Posterior cingulate gyrus (tissue), 11 donors: Measurements from ENCODE around the gene TCP10L.
"Not testable (repeated sequence)": the region's sequence is repeated elsewhere in the genome, so short reads cannot be mapped to it uniquely, and the experiment has no call there.

Source experiments
- DNase-seq, 10 donors: peaks; one replicate each; pipeline versions ENCODE4 v3.0.0 to v3.0.0-alpha.2; 2020 to 2021; ENCODE audit warnings: mixed read lengths in 3 of 10
- intact Hi-C: fragments of 100-400 bp; cut with DNase I; formaldehyde crosslinking; loops from one replicate; pipeline ENCODE4 v1.15.1; 2023

The TCP10L gene

GRCh38 chr21:32561476-32561875 is 23.8 kb downstream of the TCP10L start:
- intact Hi-C loops, DNase-seq: not testable (repeated sequence)

GRCh38 chr21:32560896-32561295 is 24.4 kb downstream of the TCP10L start:
- intact Hi-C loops, result no loop called here
- no peak for DNase-seq

- intact Hi-C loops, result no loop called here
- no peak for DNase-seq
These were observed 26.2 kb downstream of the TCP10L start for GRCh38 chr21:32559006-32559610.

- intact Hi-C loops, result no loop called here
- no peak for DNase-seq
These were observed 27.2 kb downstream of the TCP10L start for GRCh38 chr21:32558106-32558505.

DNA sequence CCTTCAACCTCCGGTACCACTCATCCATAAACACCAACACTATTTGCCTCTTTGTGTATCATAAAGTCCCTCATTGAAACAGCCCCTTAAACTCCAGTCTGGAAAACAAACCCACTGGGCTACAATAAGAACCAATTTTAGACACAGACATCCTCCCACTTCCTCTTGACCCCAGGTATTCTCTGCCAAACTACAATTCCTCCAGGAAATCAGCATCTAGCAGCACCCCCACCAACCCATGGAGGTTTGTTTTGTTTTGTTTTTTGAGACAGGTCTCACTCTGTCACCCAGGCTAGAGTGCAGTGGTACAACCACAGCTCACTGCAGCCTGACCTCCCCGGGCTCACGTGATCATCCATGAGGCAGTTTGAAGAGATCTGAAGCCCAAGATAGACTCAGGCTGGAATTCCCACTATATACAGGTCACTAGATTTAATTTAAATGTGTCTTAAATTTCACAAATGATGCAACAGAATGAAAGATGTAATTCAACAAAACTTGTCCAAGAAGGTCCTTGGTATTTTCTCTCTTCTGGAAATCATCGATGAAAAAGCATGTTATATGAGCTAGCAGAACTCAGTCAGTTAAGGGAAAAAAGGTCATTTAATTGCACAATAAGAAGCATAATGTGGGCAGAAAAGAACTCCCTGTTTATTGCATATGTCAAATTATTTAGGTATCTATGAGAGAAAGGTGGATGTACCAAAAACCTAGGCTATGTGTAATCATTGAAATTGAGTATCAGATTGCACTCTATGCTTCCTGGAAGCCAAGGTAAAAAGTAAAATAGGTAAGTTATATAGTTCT is 30.3 kb downstream of the TCP10L start:
- no peak for DNase-seq
- intact Hi-C loops, result no loop called here

DNA sequence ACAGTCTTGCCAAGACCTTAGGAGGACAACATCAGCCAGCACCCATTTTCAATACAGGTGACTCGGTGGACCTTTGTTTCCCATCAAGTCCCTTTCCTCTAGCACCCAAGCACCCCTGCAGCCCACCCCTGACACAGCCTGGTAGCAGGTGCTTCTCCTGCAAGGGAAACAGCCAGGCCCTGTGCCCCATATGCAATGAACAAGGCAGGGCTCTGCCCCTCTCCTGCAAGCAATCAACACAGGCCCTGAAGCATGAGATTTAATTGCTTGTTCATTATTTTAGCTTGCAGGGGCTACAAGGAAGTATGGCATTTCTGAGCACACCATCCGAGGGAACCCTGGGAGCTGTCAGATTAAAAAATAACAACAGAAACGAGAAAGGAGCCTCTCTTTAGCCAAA is 35.4 kb downstream of the TCP10L start:
- intact Hi-C loops, result no loop called here
- no peak for DNase-seq

- DNase-seq, result no peak
- intact Hi-C loops, result no loop called here
These were observed 35.9 kb downstream of the TCP10L start for GRCh38 chr21:32549440-32549839.

DNA sequence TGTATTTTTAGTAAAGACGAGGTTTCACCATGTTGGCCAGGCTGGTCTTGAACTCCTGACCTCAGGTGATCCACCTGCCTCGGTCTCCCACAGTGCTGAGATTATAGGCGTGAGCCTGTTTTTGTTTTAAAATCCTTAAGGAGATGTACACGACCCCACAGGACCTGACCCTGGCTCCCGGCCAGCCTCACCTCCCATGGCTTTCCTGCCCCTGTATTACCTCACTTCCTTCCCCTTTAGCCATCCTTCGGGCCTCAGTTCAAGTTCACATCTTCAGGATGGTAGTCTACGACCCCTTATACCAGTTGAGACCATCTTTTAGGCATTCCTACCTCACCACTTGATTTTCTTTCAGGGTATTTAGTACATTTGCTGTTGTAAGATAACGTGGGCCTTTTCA is 36.3 kb downstream of the TCP10L start:
- DNase-seq, result no peak
- intact Hi-C loops, result no loop called here

DNA sequence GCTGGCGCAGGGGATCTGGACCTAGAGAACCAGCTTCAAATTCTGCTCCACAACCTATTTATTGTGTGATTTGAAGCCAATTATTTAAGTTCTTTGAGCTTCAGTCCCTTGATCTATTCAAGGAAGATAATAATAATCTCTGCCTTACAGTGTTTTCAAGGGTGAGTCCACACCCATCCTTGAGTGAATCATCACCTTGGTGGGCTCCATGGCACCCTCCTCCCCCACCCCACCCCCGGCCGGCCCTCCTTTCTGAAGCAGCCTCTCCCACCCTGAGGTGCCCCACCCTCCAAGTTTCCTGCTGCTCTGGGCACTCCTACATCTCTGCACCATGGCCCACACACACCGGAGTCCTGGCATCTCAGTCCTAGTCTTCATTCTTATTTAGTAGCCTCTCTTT is 38.3 kb downstream of the TCP10L start:
- intact Hi-C loops, result no loop called here
- no peak for DNase-seq

- intact Hi-C loops, result no loop called here
- DNase-seq, result no peak
These were observed 39.3 kb downstream of the TCP10L start for GRCh38 chr21:32545948-32546441.

DNA sequence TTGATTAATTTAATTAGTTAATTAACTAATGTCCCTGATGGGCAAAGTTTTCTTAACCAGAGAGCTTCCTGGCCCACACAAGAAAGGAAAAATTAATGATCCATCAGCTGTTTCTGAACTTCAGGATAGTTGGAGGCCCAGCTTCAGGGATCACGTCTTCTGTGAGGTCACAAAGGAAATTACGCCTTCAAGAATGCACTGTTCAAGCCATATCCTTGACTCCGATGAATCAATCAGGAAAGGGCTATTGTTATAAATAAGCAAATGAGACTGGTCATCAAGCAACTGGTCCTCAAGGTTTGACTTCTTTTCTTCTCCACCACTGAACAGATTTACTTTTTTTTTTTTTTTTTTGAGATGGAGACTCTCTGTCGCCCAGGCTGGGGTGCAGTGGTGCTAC is 40.6 kb downstream of the TCP10L start:
- intact Hi-C loops, result no loop called here
- no peak for DNase-seq

DNA sequence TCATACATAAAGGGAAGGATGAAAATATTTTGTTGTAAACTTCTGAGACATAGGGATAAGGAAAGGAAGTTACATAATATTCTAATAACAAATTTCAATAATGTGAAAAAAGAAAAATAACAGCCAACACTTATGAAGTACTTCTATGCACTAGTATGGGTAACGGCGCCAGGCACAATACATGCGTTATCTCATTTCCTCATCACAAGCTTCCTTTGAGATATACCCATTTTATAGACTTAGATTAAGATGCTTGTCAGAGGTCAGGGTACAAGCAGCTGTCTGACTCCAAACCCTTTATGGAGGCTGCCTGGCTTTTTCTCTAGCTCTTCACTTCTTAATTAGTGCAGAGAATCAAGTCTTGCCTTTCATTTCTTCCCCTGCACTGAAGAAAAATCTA is 41.3 kb downstream of the TCP10L start:
- intact Hi-C loops, result no loop called here
- DNase-seq, result no peak

- DNase-seq, intact Hi-C loops: not testable (repeated sequence)
These were observed 42.3 kb downstream of the TCP10L start for GRCh38 chr21:32543056-32543455.

DNA sequence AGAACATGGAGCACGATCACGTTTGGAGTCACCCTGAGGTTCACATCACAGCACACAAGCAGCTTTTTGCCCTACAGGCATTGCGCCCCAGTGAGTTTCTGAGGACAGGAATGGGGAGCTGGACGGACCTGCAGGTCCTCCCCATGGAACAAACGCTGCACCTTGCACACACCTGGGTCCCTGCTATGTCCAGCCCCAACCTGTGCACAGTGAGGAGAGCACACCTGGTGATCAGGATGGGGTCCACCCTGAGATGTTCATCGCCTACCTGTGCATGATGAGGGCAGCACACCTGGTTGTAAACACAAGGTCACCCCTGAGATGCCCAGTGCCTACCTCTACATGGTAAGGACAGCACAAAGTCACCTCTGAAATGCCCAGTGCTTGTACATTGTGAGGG is 45.9 kb downstream of the TCP10L start:
- DNase-seq, result no peak
- intact Hi-C loops, result no loop called here

DNA sequence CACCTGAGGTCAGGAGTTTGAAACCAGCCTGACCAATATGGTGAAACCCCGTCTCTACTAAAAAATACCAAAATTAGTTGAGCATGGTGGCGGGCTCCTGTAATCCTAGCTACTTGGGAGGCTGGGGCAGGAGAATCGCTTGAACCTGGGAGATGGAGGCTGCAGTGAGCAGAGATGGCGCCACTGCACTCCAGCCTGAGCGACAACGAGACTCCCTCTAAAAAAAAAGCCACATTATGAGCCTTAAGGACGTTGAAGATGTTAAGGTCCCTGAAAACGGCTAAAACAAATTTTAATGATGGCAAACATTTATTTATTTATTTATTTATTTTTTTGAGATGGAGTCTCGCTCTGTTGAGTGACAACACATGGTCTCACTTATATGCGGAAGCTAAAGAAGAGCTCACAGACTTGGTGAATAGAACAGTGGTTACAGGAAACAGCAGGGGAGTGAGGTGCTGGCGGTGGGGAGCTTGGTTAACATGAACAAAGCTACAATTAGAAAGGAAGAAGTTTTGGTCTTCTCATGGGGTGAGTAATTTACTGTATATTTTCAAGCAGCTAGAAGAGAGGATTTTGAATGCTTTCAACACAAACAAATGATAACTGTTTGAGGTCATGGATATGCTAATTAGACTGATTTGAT is 47.1 kb downstream of the TCP10L start:
- intact Hi-C loops, result no loop called here
- no peak for DNase-seq

GRCh38 chr21:32537569-32537881 is 47.8 kb downstream of the TCP10L start:
- intact Hi-C loops, result no loop called here
- no peak for DNase-seq

- no peak for DNase-seq
- intact Hi-C loops, result no loop called here
These were observed 49.7 kb downstream of the TCP10L start for GRCh38 chr21:32535612-32536011.

DNA sequence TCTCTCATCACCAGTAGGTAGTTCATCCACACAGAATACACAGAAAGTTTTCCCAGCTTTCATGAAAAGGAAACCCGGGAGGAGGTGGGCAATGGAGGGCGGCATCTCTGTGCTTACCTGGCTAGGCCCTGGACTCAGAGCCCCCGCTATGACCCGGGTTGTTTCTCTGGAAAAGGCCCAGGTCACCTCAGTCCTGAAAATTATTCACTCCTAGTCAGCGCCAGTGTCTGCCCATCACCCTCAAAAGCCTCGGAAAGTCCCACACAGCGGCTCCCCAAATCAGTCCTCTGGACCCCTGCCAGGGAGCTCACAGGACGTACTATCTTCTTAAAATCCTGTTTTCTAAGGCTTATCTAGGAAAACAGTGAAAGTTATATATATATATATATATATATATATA is 51.2 kb downstream of the TCP10L start:
- DNase-seq, result no peak
- intact Hi-C loops, result no loop called here

DNA sequence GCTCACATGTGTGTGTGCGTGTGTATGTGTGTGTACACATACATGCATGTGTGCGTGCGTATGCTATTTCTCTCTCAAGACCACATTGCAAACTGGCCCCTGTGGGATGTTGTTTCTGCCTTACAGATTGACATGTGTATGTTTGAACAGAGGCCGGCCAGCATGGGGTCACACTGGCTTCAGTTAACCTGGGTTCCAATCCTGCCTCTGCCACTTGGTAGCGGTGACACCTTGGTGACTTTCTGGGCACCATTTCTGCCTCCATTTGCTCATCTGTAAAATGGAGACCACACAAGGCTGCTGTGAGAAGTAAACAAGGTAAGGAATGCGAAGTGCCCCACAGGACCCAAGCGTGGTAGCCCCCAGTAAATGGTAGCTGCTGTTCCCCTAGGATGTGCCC is 51.7 kb downstream of the TCP10L start:
- no peak for DNase-seq
- intact Hi-C loops, result no loop called here

DNA sequence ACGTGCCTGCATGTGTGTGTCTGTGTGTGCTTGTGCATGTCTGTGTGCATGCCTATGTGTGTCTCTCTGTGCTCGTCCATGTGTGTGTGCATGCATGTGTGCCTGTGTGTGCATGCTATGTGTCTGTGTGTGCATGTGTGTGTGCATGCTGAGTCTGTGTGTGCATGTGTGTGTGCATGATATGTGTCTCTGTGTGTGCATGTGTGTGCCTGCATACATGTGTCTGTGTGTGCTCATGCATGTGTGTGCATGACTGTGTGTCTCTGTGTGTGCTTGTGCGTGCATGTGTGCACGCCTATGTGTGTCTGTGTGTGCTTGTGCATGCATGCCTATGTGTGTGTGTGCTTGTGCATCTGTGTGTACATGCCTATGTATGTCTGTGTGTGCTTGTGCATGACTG is 52.3 kb downstream of the TCP10L start:
- DNase-seq, result no peak
- intact Hi-C loops, result no loop called here

DNA sequence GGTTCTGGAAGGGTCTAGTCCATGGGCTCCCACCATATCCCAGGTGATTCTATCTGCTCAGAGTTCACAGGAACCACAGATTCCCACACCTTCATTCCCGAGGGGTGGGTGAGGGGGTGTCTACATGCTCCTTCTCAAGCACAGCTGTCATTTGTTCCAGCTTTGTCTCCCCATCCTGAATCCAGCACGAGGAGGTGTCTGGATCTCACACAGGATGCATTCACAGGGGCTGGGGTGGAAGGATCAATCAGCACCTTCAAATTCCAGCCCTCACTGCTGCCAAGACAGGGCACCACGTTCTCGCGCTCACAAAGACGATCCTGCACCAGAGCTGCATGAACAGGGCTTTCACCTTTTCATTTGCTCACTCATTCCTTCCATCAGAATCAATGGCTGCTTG is 52.7 kb downstream of the TCP10L start:
- intact Hi-C loops, result no loop called here
- DNase-seq, result no peak

DNA sequence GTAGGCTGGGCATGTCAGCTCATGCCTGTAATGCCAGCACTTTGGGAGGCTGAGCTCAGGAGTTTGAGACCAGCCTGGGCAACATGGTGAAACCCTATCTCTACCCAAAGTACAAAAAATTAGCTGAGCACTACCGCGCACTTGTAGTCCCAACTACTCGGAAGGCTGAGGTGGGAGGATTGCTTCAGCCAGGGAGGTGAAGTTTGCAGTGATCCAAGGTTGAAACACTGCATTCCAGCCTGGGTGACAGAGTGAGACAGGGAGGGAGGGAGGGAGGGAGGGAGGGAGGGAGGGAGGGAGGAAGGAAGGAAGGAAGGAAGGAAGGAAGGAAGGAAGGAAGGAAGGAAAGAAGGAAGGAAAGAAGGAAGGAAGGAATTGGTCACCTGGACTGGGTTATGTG is 53.8 kb downstream of the TCP10L start:
- DNase-seq, intact Hi-C loops: not testable (repeated sequence)
